ENCODE results near the gene JARID2. TPM values are rescaled to one million over a fixed set of nuclear protein-coding genes. Genes with fewer than 3 reads are reported as not detected.

The JARID2 gene
- total RNA-seq, 1 experiment from 2014 or later, result 180 TPM

DNA sequence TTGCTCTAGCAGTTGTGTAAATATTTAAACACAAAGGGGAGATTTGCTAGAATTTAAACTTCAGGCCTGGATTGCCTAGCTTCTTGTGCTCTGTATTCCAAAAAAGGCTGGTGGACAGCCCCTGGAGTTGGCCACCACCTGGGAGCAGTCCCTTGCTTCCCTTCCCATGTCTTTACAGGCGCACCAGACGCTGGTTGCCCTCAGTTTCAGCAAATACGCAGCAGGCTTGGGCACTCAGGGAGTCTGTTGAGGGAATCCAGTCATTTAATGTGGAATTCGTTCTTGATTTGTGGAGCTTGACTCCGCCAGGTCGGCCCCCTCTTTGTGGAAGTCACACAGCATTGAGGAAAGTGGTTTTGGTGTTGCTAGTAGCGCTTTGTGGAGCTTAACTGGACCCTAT, 260.2 kb downstream of the JARID2 start:
- H3K4me3 Mint-ChIP-seq, result no peak overlapping the region
- H3K9me3 Mint-ChIP-seq, result no peaks in the 10 kb centered on the region
- peak overlapping the region; percentile 20; the same call in 1 of the 2 replicates for H3K27ac Mint-ChIP-seq
- peaks cover 60% of the 10 kb centered on the region for H3K4me1 Mint-ChIP-seq
- no peak for ATAC-seq
- CTCF ChIA-PET, result no interaction called here
- no peaks in the 10 kb centered on the region for H3K27me3 Mint-ChIP-seq (ENCODE audit: low read depth)
- POLR2A ChIA-PET, result no interaction called here
- peaks cover 93% of the 10 kb centered on the region for H3K36me3 Mint-ChIP-seq
- no peak for DNase-seq (ENCODE audit: low spot score)
- TF ChIP-seq AFF4 (CRISPR knock-in tag; IDR thresholded peaks at IDR 0.05; ENCODE audit: borderline replicate concordance), result no peak
- TF ChIP-seq, protein P1, sequence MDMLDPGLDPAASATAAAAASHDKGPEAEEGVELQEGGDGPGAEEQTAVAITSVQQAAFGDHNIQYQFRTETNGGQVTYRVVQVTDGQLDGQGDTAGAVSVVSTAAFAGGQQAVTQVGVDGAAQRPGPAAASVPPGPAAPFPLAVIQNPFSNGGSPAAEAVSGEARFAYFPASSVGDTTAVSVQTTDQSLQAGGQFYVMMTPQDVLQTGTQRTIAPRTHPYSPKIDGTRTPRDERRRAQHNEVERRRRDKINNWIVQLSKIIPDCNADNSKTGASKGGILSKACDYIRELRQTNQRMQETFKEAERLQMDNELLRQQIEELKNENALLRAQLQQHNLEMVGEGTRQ (CRISPR knock-in tag; IDR thresholded peaks at IDR 0.05), result no peak
- TF ChIP-seq FOXP4 (CRISPR knock-in tag; IDR thresholded peaks at IDR 0.05), result no peak
- TF ChIP-seq, protein P2, sequence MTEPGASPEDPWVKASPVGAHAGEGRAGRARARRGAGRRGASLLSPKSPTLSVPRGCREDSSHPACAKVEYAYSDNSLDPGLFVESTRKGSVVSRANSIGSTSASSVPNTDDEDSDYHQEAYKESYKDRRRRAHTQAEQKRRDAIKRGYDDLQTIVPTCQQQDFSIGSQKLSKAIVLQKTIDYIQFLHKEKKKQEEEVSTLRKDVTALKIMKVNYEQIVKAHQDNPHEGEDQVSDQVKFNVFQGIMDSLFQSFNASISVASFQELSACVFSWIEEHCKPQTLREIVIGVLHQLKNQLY (CRISPR knock-in tag; IDR thresholded peaks at IDR 0.05), result no peak
- no peak for TF ChIP-seq RORB (CRISPR knock-in tag; IDR thresholded peaks at IDR 0.05)
- TF ChIP-seq ETV6 (CRISPR knock-in tag; IDR thresholded peaks at IDR 0.05), result no peak
- no peak for TF ChIP-seq MXD4 (CRISPR knock-in tag; IDR thresholded peaks at IDR 0.05; ENCODE audit: borderline replicate concordance)
- no peak for TF ChIP-seq ESRRA (CRISPR knock-in tag; IDR thresholded peaks at IDR 0.05; ENCODE audit: borderline replicate concordance)
- TF ChIP-seq EMX1 (CRISPR knock-in tag; IDR thresholded peaks at IDR 0.05), result no peak

DNA sequence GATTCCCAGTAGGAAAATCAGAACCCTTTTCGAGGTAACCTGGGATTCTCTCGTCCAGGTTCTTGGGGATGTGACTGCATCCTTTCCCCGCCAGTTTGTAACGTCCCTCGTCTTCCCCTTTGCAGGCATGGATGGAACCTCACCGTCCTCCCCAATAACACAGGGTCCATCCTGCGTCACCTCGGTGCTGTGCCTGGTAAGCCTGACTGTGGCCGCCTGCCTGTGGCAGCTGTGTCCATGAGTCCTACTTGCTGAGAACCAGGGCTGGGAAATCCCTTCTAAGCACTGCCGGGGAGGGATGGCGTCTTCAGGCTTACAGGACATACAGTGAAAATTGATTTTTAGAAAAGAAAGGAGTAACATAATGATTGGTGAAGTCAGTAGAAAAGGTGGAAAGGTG, 261.4 kb downstream of the JARID2 start:
- ChIA-PET POLR2A (no interaction called here), CTCF (interaction anchor here (1.0 kb wide), 1 partner anchor 9 kb away, joined by 3 read pairs; no protein-coding TSS in a partner anchor)
- peak overlapping the region; percentile 18 for H3K27ac Mint-ChIP-seq
- no peaks in the 10 kb centered on the region for H3K27me3 Mint-ChIP-seq (ENCODE audit: low read depth)
- H3K4me1 Mint-ChIP-seq, result peaks cover 53% of the 10 kb centered on the region
- H3K9me3 Mint-ChIP-seq, result no peaks in the 10 kb centered on the region
- ATAC-seq (no peak), DNase-seq (ENCODE audit: low spot score) (no peak)
- peaks cover 93% of the 10 kb centered on the region for H3K36me3 Mint-ChIP-seq
- no peak overlapping the region for H3K4me3 Mint-ChIP-seq
- TF ChIP-seq NFYB (CRISPR knock-in tag; conservative IDR thresholded peaks at IDR 0.05; ENCODE audit: low read depth), result no peak
- TF ChIP-seq FOXP4 (CRISPR knock-in tag; IDR thresholded peaks at IDR 0.05), result no peak
- no peak for TF ChIP-seq FOXP1 (CRISPR knock-in tag; IDR thresholded peaks at IDR 0.05; ENCODE audit: borderline replicate concordance)
- no peak for TF ChIP-seq GABPB1 (CRISPR knock-in tag; IDR thresholded peaks at IDR 0.05)
- no peak for TF ChIP-seq TCF7 (CRISPR knock-in tag; IDR thresholded peaks at IDR 0.05; ENCODE audit: low read depth)
- no peak for TF ChIP-seq NR3C1 (CRISPR knock-in tag; conservative IDR thresholded peaks at IDR 0.05; ENCODE audit: low read depth)
- TF ChIP-seq, protein P3, sequence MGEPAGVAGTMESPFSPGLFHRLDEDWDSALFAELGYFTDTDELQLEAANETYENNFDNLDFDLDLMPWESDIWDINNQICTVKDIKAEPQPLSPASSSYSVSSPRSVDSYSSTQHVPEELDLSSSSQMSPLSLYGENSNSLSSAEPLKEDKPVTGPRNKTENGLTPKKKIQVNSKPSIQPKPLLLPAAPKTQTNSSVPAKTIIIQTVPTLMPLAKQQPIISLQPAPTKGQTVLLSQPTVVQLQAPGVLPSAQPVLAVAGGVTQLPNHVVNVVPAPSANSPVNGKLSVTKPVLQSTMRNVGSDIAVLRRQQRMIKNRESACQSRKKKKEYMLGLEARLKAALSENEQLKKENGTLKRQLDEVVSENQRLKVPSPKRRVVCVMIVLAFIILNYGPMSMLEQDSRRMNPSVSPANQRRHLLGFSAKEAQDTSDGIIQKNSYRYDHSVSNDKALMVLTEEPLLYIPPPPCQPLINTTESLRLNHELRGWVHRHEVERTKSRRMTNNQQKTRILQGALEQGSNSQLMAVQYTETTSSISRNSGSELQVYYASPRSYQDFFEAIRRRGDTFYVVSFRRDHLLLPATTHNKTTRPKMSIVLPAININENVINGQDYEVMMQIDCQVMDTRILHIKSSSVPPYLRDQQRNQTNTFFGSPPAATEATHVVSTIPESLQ (CRISPR knock-in tag; IDR thresholded peaks at IDR 0.05), result no peak
- no peak for TF ChIP-seq TEAD1 (CRISPR knock-in tag; IDR thresholded peaks at IDR 0.05)
- TF ChIP-seq, protein P4, sequence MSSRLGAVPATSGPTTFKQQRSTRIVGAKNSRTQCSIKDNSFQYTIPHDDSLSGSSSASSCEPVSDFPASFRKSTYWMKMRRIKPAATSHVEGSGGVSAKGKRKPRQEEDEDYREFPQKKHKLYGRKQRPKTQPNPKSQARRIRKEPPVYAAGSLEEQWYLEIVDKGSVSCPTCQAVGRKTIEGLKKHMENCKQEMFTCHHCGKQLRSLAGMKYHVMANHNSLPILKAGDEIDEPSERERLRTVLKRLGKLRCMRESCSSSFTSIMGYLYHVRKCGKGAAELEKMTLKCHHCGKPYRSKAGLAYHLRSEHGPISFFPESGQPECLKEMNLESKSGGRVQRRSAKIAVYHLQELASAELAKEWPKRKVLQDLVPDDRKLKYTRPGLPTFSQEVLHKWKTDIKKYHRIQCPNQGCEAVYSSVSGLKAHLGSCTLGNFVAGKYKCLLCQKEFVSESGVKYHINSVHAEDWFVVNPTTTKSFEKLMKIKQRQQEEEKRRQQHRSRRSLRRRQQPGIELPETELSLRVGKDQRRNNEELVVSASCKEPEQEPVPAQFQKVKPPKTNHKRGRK (CRISPR knock-in tag; IDR thresholded peaks at IDR 0.05; ENCODE audit: borderline replicate concordance), result no peak

Measured in WTC11 (cell line).